Heart right ventricle (tissue), 16 donors: ENCODE data around the gene STYXL1. TPM values are rescaled to one million over a fixed set of nuclear protein-coding genes. Genes with fewer than 3 reads are reported as not detected.
A peak's percentile ranks its signal among the peaks of the same experiment; 100 is the strongest.

Experiments
- ATAC-seq, 8 donors: fragments of 200-7000 bp; cut with Tn5 transposase; one replicate each; pipeline ENCODE4 v1.9.1; 2020; ENCODE audit warnings: mild to moderate bottlenecking in 8 of 8, moderate library complexity in 8 of 8, moderate number of reproducible peaks in 1 of 8
- DNase-seq, 2 donors: peaks; one replicate each; pipeline ENCODE4 v3.0.0-alpha.2; 2020
- H3K27ac ChIP-seq, 10 donors: fragments of 200-600 bp; sonication (generic) in 2 of 10; one replicate each; pipeline versions ENCODE4 v1.5.0 to v1.8.0; 2020 to 2022; ENCODE audit warnings: mild to moderate bottlenecking in 3 of 10
- H3K27me3 ChIP-seq, 7 donors: fragments of 200-600 bp; one replicate each; pipeline ENCODE4 v1.8.0; 2021 to 2022; ENCODE audit warnings: mild to moderate bottlenecking in 2 of 7
- H3K36me3 ChIP-seq, 9 donors: fragments of 200-600 bp; sonication (generic) in 1 of 9; one replicate each; pipeline versions ENCODE4 v1.5.0 to v1.8.0; 2020 to 2022; ENCODE audit warnings: mild to moderate bottlenecking in 2 of 9
- H3K4me1 ChIP-seq, 9 donors: fragments of 200-600 bp; sonication (generic) in 1 of 9; one replicate each; pipeline versions ENCODE4 v1.5.0 to v1.8.0; 2020 to 2022; ENCODE audit warnings: mild to moderate bottlenecking in 4 of 9
- H3K4me3 ChIP-seq, 10 donors: fragments of 200-600 bp; sonication (generic) in 2 of 10; one replicate each; pipeline versions ENCODE4 v1.5.0 to v1.8.0; 2020 to 2022; ENCODE audit warnings: mild to moderate bottlenecking in 7 of 10, moderate library complexity in 2 of 10
- H3K9me3 ChIP-seq, 11 donors: fragments of 200-600 bp in 10 of 11; sonication (generic) in 2 of 11; one replicate each; pipeline versions ENCODE4 v1.5.0 to v1.8.0; 2013 to 2022; ENCODE audit warnings: mild to moderate bottlenecking in 2 of 11, control low read depth in 1 of 11, moderate library complexity in 1 of 11
- CTCF ChIP-seq, 9 donors: fragments of 200-600 bp; sonication (generic) in 2 of 9; IDR thresholded peaks; one replicate each; pipeline versions ENCODE4 v1.5.0 to v1.8.0; 2021 to 2022; ENCODE audit warnings: antibody characterized with exemption in 9 of 9, mild to moderate bottlenecking in 5 of 9, moderate library complexity in 1 of 9
- WGBS, 2 donors: extraction: QIAGEN DNeasy Blood & Tissue Kit; methylation state at CpG; one replicate each; pipeline ENCODE4 v1.1.7; 2013; ENCODE audit warnings: inconsistent platforms in 1 of 2; 5-methylcytosine and 5-hydroxymethylcytosine counted together
- intact Hi-C, 10 donors: fragments of 100-400 bp; cut with DNase I; formaldehyde crosslinking; loops; one replicate each; pipeline versions ENCODE4 v1.11.1 to v1.14.2; 2022
- polyA plus RNA-seq, 2 donors: library from polyadenylated mRNA; stranded (reverse); fragments of 200-250 nt; gene quantifications; one replicate each; pipeline ENCODE4 v1.2.3, GENCODE V29; 2013
- total RNA-seq, 10 donors: library from RNA; stranded (reverse); fragmentation: NEBNext Ultra II Directional in 3 of 10; extraction: Animal tissue kit (Norgen Biotek cat#: 25700) in 3 of 10; gene quantifications; one replicate each; pipeline versions ENCODE4 v1.2.1 to v1.2.4, GENCODE V29; 2021 to 2023
- donor health status: Arrhythmogenic right ventricular cardiomyopathy.
- donor health status: ischemic (EF 13 %, LVEDD 7.1; RV severe dilation, severe dysfunction).
- donor health status: healthy with polysubstance abuse.
- donor health status: DM: no; HTN: yes; CAD: no.
- donor health status: DM: no; HTN: no; CAD: no.
- donor health status: ischemic (EF 25% LVEDD 6.9; RV normal size, moderate dysfunction).
- donor health status: ischemic (EF 25% LVEDD 5.7; RV mildly dilated, moderate dysfunction).
- donor health status: healthy.
- donor health status: DM: yes; HTN: yes; CAD: no.
- donor health status: Ischemic cardiomyopathy.
- donor health status: ischemic (EF 35%, LVEDD 5.7; RV mildly dilated, moderate dysfunction).
- donor health status: nonischemic (EF 11% LVEDD 7.7; RV severe dilation, severe dysfunction).
- donor health status: DM: yes; HTN: yes; CAD: no.
- donor health status: PGD.
- donor health status: ischemic (EF 29% LVEDD 5.4; RV normal size, mild dysfunction).
- donor health status: nonischemic (EF 23%, LVEDD 6.1; RV moderate dilation, normal function).

STYXL1 gene
- total and polyA plus RNA-seq, 12 donors: 11.0 to 53.9 (median 17.7) TPM

- ATAC-seq (no peak), DNase-seq (no peak)
- H3K27ac ChIP-seq: peak overlapping the region in 6 of 10 donors; percentile 26 to 56 (median 42)
- intact Hi-C loops: loop anchor here in 2 of 10 donors (5.0 kb wide), 1 partner anchor 38 kb away; no protein-coding TSS in a partner anchor
- H3K4me3 ChIP-seq: no peak overlapping the region
- H3K27me3 ChIP-seq: no peaks in the 10 kb centered on the region
- peaks cover 0 to 25% (median 5%) of the 10 kb centered on the region in 9 donors for H3K4me1 ChIP-seq
- WGBS, 2 donors: 87 to 93% methylated on average over 21 of the region's 21 CpGs
- H3K9me3 ChIP-seq: no peaks in the 10 kb centered on the region
- no peak for TF ChIP-seq CTCF (IDR thresholded peaks at IDR 0.05)
- peaks cover 9 to 83% (median 59%) of the 10 kb centered on the region in 9 donors for H3K36me3 ChIP-seq
Measured at GRCh38 chr7:75985009-75985517, 62.7 kb downstream of the STYXL1 start.

- ATAC-seq: peak in 1 of 8 donors; percentile 0
- H3K9me3 ChIP-seq: no peaks in the 10 kb centered on the region
- H3K4me1 ChIP-seq: peaks cover 2 to 25% (median 6%) of the 10 kb centered on the region in 9 donors
- peaks cover 9 to 90% (median 64%) of the 10 kb centered on the region in 9 donors for H3K36me3 ChIP-seq
- no peaks in the 10 kb centered on the region for H3K27me3 ChIP-seq
- WGBS, 2 donors: 91 to 94% methylated on average over 44 of the region's 44 CpGs
- intact Hi-C loops: loop anchor here in 2 of 10 donors (5.0 kb wide), 1 partner anchor 37 kb away; no protein-coding TSS in a partner anchor
- TF ChIP-seq CTCF (IDR thresholded peaks at IDR 0.05): no peak
- H3K4me3 ChIP-seq: no peak overlapping the region
- peak overlapping the region in 4 of 10 donors; percentile 13 to 31 (median 21) for H3K27ac ChIP-seq
- no peak for DNase-seq
Measured at GRCh38 chr7:75984130-75985008, 63.4 kb downstream of the STYXL1 start.

GRCh38 chr7:75983471-75984129 lies 64.2 kb downstream of the STYXL1 start:
- Histone ChIP-seq H3K9me3 (no peaks in the 10 kb centered on the region), H3K4me3 (no peak overlapping the region), H3K27ac (peak overlapping the region in 4 of 10 donors; percentile 13 to 31 (median 21)), H3K4me1 (peaks cover 7 to 29% (median 14%) of the 10 kb centered on the region in 9 donors), H3K27me3 (no peaks in the 10 kb centered on the region), H3K36me3 (peaks cover 9 to 97% (median 69%) of the 10 kb centered on the region in 9 donors)
- no peak for TF ChIP-seq CTCF (IDR thresholded peaks at IDR 0.05)
- DNase-seq (no peak), ATAC-seq (no peak)
- intact Hi-C loops: no loop called here
- 84 to 88% methylated on average over 26 of the region's 26 CpGs for WGBS, 2 donors
